Muscle of arm (tissue), 12 donors: ENCODE data around the gene ENTR1. TPM values are rescaled to one million over a fixed set of nuclear protein-coding genes. Genes with fewer than 3 reads are reported as not detected.
"Not testable (repeated sequence)": the region's sequence is repeated elsewhere in the genome, so short reads cannot be mapped to it uniquely, and the experiment has no call there.

ENCODE experiments used
- DNase-seq: peaks from one replicate; pipeline ENCODE4 v3.0.0-alpha.2; 2013
- polyA plus RNA-seq, 12 donors: library from polyadenylated mRNA; unstranded; fragments of 120-200 nt; gene quantifications; one replicate each; pipeline ENCODE4 v1.2.1, GENCODE V29; 2013; ENCODE audit not compliant: insufficient read length in 12 of 12

Gene ENTR1
- polyA plus RNA-seq, 12 donors = 24.0 to 60.2 (median 28.3) TPM; not detected in 1

DNA sequence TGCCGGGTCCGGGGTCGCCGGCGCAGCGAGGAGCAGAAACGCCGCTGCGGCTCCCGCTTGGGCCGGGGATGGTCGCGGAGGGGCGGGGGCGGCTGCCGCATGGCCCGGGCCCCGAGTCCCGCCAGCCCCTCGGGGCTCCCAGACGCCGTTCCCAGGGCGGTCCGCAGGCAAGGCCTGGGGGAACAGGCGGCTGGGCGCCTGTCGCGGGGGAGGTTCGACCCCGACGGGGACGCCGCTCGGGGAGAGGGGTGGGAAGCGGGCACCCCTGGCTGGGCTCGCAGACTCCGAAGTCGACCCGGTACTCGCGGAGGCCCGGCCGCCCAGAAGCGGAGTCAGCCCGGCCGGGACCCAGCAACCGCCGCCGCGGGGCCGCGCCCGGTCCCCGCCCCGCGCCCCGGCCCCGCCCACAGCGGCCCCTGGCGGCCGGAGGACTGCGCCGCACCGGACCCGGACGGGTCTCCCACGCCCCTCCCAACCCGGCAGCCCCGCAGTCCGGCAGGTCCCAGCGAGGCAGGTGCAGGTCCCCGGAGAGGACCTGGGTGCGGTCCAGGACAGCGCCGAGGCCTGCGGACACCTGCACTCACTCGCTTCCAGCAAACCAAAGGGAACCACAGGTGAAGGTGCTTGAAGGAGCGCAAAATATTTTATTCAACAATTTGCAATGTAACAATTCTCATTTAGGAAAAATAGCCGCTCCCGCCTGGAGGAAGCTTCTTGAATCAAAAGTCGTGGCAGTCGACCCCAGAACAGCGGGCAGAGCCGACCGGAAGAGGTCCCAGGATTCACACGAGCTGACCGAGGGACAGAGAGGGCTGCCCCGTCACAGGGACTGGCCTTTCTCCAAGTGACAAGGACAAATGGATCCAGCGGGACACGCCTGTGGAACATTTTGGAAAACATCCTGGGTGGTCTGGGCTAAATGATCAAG, 29.3 kb upstream of the ENTR1 start, which contains the start of gene INPP5E:
Gene INPP5E, minus strand, starts transcription at position 365 of the 928 bp plus-strand sequence. CDS start 426 bp downstream, outside the sequence.
- peak; percentile 73 for DNase-seq

DNA sequence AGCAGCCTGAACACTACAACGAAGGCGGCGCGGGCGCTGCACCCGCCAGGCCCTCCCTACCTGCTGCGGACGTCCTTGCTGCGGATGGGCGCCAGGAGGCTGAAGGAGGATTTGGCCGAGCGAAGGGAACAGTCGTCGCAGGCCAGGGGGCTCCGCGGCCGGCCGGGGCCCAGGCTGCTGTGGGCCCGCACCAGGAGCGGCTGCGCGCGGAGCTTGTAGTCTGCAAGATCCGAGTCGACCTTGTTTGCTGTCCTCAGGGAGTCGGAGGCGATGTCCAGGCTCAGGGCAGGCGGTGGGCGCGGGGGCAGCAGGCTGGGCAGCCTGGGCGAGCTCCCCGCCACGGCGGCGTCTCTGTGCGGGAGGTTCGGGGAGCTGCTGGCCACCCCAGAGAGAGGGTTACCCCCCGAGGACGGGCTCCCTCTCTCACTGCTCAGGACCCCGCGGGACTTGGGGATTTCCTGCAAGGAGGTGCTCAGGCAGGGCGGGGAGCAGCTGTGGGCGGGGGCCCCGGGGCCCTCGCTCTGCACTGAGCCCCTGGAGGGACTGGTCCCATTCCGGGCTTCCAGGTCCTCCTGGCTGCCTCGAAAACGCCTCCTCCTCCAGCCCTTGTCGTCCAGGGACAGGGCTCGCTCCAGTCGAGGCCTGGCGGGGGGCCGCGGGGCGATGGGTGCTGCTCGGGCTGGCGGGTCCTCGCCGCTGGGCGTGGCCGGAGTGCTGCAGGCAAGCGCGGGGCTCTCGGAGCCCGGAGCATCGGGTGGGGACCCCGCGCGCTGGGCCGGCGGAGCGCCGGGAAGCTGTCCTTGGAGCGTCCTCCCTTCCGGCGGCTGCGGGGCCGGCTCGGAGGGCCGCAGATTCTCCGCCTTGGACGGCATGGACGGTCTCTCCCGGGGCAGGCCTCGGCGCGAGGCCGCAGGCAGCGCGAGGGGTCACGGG, 28.4 kb upstream of the ENTR1 start:
- no peak for DNase-seq

DNA sequence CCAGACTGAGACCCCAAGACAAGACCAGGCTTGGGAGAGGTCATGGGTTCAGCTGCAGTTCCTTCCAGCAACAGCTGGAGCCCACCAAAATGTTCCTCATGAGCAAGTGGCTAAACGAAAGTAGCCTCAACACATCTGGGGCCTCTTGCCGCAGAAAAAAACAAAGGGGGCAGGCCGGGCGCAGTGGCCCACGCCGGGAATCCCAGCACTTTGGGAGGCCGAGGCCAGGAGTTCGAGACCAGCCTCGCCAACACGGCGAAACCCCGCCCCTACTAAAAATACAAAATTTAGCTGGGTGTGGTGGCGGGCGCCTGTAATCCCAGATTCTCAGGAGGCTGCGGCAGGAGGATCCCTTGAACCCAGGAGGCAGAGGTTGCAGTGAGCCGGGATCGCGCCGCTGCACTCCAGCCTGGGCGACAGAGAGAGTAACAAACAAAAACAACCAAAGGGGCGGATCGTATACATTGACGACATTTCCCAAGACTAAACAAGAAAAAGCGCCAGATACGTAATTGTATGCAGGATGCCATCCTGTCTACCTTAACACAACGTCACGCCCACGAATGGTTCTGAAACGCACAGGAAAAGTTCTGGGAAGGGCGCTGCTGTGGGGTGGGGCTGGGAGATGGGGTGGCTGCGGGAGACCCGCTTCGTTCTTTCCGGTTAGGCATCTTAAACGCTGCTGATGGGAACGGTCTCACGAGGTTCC, 27.6 kb upstream of the ENTR1 start:
- no peak for DNase-seq

DNA sequence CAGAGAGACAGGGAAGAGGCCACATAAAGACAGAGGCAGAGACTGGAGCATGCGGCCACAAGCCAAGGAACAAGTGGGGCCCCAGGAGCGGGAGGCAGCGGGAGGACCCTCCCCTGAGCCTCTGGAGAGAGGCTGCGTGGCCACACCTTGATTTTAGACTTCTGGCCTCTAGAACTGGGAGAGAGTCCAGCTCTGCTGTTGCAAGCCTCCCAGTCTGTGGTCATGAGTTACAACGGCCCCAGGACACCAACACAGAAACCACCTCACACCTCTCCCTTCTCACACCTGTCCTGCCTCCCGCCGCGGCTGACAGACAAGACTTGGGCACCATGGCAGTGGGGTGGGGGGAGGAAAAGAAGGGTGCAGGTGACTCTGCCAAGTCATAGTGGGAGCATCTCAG, 27.0 kb upstream of the ENTR1 start:
- peak; percentile 43 for DNase-seq

DNA sequence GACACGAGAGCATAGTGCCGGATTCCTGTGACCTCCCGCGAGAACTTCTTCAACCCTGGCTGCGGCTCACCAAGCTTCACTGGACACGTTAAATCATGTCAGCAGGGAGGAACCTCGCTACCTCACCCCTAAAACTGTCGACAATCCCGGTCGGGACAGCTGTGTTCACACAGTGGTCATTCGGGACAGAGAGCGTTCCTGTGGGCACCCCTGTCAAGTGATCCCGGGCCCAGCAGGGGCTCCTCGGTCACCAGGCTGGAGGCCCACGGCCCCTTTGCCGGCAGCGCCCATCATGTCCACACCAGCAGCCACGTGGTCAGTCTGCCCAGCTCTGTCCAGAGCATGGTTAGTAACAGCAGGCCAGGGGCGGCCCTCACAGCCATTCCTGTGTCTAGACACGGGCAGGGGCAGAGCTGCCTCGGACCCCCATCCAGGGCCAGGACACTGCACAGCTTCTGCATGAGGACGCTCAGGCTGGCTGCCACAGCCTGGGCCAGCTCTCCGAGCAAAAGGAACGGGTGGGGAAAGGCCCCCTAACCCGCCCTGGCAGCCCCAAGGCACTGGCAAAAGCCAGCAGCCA, 25.7 kb upstream of the ENTR1 start:
- DNase-seq = no peak

DNA sequence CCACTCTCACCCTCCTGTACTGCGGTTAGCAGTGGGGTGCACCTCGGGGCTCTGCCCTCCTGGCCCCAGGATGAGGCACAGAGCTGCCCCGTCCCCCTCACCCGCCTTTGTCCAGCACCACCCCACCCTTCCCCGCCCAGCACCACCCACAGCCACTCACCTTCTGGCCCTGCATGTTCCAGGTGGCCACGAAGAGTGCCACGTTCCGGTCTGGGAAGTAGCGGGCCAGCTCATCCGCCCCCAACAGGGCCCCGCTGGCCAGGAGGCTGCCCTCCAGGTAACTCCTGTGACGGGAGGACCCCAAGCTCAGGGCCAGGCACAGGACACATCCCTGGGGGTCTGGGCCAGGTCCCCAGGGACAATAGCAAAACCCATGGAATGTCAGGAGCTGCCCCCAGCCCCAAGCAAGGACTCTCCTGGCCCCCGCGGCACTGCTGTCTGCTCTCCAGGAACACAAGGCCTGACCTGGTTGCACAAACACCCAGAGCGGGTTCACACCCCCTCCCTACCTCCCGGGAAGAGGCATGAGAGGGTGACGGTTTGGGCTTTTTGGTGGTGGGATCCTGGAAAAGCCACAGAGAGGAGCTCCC, 24.3 kb upstream of the ENTR1 start:
- no peak for DNase-seq

DNA sequence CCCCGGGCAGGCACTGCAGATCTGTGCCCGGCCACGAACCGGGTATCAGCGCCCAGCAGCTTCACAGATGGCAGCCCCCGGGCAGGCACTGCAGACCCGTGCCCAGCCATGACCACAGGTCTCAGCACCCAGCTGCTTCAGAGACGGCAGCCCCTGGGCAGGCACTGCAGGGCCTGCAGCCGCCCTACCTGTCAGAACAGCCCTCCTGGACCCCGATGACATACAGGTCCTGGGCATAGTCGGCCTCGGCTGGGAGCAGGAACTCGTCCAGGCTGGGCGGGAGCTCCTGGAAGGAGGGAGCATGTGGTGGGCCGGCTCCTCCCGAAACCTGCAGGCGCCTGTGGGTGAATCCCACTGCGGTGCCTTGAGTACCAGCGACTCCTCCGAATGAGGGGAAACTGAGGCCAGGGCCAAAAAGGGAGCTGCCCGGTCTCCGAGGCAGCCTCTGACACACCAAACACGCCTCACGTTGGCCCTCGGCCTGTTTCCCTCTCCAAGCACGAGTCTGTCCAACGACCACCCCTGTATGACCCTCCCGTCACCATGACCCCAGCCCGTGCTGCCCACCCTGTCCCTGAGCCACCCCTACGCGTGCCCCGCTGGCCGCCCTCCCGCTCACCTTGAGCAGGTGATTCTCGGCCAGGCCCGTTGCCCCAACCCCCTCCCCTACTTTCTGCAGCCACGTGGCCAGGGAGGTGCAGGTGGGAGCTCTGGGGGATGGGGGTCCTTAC, 23.6 kb upstream of the ENTR1 start:
- no peak for DNase-seq

DNA sequence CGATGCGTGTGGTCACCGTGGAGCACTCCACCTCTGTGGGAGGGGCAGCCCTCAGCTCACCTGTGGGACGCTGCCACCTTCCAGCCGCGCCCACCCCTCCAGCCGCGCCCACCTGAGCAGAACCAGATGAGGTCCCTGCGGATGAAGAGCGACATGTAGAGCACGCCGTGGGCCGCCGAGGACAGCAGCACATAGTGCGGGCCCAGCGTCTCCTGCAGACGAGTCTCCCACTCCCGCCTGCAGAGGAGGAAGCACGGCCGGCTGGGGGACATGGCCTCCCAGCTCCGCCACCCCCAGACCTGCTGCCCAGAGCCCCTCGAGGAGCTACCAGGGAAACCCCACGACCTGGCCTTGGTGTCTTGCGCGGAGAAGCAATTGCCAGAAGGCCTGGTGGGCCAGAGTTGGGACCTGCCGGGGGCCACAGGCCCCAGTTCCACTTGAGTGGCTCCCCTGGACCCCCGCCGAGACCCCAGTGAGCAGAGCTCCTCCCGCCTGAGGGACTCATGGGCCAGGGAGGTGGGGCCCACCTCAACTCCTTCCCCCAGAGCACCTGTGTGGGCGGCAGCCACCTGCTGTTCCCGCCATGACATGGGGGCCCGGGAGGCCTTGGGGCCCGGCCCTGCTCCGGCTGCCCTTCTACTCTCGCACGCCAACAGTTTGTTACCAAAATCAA, 22.8 kb upstream of the ENTR1 start:
- DNase-seq = no peak

DNA sequence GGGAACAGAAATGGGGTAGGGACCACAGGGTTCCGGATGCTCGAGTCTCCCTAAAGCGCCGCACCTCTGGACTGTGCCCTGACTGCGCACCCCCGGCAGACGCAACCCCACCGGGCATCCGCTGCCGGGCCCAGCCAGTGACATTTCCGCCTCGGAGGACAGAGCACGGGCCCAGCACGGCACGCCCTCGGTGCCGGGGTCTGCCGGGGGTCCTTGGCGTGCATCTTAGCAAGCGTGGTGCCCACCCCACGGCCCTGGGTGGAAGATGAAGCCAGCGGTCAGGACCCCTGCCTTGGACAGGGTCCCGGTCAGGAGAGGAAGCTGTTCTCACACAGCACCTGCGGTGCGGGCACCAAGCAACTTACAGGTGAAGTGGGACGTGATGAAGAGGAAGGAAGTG, 22.2 kb upstream of the ENTR1 start:
- no peak for DNase-seq

DNA sequence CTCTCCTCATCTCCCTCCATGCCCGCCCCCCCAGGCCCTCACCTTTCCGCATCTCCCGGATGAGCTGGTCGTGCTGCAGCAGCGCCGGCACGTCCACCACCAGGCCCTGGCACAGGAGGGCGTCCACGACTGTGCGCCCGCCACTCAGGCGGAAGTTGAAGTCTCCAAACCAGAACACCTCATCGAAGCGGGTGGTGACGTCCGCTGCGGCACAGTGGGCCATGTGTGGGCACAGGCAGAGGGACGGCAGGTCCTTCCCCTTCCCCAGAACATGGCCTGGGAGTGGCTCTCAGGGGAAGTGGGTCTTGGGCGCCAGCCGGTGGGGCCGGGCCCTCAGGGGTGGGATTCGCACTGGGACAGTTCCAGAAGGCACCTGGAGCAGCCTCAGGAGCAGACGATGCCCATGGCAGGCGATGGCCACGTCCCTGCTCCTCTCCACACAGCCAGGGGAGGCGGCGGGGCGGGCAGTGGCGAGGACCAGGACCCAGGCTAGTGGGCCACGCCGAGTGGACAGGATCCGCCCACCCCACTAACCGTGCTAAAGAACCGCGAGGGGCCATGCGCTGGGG, 21.5 kb upstream of the ENTR1 start:
- no peak for DNase-seq

DNA sequence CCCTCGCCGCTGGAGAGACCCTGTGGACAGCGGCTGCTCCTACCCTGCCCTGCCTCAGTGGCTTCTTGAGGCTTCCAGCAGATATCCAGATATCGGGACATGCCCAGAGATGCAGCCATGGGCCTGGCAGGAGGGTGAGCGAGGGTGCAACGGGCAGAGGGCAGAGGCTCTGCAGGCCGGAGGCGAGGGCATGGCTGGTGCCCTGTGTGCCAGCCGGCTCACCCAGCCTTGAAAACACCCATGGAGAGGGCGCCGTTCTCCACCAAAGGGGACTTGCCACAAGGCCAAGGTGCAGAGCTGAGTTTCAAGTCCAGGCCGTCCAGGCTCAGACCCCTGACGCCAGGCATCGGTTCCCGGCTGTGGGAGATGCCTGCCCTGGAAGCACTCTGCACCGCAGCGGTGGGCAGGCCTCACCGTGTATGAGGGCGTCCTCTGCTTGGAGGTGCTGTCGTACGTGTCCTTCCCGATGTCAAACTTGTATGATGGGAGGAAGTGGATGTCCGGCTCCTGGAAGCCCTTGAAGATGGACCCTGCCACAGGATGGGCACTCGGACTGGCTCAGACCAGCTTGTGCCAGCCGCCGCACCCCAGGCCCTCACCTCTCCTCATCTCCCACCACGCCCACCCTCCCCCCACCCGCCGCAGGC, 20.3 kb upstream of the ENTR1 start:
- no peak for DNase-seq

DNA sequence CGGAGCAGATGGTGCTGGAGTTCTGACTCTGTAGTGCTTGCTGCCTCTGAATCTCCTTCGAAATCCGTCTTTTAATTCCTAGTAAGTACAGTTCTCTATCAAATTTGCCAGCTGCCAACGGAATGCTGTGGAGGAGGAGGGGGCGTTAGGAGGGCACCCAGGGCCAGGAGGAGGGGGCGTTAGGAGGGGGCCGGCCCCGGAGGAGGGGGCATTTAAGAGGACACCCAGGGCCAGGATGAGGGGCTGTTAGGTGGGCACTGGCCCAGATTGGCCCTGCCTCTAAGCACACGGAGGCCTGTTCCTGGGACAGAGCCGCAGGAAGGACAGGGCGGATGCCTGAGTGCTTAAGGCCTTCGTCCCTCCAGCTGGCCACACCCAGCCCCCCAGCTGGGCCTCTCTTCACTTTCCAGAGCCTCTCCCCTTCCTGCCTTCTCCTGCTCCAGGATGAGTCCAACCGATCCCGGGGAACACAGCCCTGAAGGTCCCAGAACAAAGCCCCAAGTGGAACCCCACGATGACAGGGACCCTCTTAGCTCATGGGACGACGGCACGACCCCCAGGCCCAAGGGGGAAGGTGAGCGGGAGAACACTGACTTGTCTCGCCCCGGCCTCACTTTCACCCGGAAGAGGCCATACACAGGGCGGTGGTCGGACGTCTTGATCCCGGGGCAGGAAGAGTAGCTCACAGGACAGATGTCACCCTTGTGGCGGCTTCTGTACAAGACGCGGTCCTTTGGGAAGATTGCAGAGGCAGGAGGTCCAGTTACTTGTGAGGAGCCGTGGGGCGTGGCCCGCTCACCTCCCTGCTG, 19.5 kb upstream of the ENTR1 start:
- DNase-seq = no peak

DNA sequence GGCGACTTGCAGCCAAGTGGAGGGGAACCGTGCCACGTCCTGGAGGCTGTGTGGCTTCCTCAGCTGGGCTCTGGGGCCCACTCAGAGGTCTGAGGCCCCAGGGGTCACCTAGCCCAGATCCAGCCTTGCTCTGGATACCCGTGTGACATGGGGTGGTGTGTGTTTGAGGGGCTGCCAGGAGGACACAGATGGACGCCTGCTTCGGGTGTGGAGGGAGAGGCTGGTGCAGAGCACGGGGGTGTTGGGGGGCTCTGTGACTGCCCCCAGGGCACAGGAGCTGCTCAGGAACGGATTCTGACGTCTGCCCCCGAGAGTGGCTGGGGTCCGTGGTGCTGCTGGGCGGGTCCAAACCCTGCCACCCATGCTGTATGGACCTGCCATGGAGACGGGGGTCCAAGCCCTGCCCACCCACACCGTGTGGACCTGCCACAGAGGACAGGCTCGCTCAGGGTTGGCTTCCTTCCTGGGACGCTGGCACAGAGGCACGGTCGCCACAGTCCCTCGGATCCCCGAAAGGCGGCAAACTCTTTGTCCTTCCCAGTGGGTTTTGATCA, 18.7 kb upstream of the ENTR1 start:
- no peak for DNase-seq

DNA sequence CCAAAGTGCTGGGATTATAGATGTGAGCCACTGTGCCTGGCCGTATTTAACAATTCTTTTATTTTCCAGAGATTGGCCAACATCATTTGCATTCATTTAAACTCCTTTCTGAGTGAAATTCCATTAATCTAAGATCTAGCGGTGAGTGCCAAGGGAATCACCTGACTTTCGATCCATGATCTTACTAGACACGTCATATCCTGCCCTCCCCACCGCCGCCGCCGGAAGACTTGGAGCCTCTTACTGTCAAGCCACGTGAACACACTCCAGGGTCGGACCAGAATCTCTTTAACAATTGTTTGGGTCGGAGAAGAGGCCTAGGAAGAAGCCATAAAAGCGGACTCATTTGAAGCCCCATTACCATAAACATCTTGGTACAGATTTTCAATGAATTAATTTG, 16.4 kb upstream of the ENTR1 start:
- no peak for DNase-seq

DNA sequence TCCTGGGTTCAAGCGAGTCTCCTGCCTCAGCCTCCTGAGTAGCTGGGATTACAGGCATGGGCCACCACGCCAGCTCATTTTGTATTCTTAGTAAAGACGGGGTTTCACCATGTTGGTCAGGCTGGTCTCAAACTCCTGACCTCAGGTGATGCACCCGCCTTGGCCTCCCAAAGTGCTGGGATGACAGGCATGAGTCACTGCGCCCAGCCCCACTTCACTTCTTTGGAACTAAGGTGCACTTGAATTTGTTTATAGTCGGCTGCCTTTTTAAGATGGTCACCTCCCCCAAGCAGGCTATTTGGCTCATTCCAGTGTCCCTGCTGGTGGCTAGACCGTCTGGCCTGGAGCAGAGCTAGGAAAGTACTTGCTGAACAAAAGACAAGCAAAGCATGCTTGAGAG, 15.0 kb upstream of the ENTR1 start:
- not testable (repeated sequence) for DNase-seq

DNA sequence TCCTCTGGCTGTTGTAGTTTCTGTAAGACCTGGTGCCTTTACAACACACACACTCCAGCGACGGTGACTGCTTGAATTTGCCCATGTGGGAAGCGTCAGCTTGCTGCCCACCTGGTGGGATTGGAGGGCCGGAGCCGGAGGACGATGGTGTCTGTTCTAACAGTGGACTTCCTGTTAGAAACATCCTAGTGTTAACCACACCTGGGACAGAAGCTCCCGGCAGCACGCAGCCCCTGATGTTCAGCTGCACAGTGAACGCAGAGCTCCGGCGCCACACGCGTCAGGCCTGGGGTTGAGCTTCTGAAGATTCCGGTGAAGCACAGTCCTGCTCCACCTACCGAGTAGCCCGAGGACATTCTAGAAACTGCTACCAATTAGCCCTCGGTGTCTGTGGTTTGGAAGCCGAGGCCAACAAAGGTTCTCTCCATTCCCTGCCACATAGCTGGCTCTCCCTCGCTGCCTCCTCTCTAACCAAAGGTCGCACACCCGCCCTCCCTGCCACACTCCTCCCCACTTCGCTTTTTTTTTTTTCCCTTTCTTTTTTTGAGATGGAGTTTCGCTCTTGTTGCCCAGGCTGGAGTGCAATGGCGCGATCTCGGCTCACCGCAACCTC, 14.4 kb upstream of the ENTR1 start:
- DNase-seq = no peak
